HUES6 (cell line): ENCODE results near the gene EPHA1.
"Not testable (repeated sequence)": the region's sequence is repeated elsewhere in the genome, so short reads cannot be mapped to it uniquely, and the experiment has no call there.

ENCODE experiments used
- H3K27ac ChIP-seq: 2 replicates; pipeline ENCODE4 v1.7.0; 2013; ENCODE audit warnings: low read depth, mild to moderate bottlenecking, low read length, inconsistent platforms
- H3K27me3 ChIP-seq: 2 replicates; pipeline ENCODE4 v1.6.1; 2013; ENCODE audit warnings: low read length; ENCODE audit not compliant: control insufficient read depth, insufficient read depth
- H3K36me3 ChIP-seq: 2 replicates; pipeline ENCODE4 v1.6.1; 2013; ENCODE audit warnings: low read length; ENCODE audit not compliant: control insufficient read depth, insufficient read depth
- H3K4me1 ChIP-seq: 2 replicates; pipeline ENCODE4 v1.6.1; 2013; ENCODE audit warnings: low read length; ENCODE audit not compliant: control insufficient read depth, insufficient read depth
- H3K4me3 ChIP-seq: 2 replicates; pipeline ENCODE4 v1.5.1; 2013; ENCODE audit warnings: low read depth, low read length
- H3K9ac ChIP-seq: one replicate; pipeline ENCODE4 v1.6.1; 2013; ENCODE audit warnings: mild to moderate bottlenecking, low read length
- H3K9me3 ChIP-seq: 2 replicates; pipeline ENCODE4 v1.6.1; 2013; ENCODE audit warnings: low read depth, low read length; ENCODE audit not compliant: control insufficient read depth, insufficient read depth

Gene EPHA1

GRCh38 chr7:143431109-143431508, 22.5 kb upstream of the EPHA1 start:
- H3K9me3 ChIP-seq: no peaks in the 10 kb centered on the region
- H3K36me3 ChIP-seq: no peaks in the 10 kb centered on the region
- H3K4me3 ChIP-seq: no peak overlapping the region
- H3K27ac ChIP-seq: no peak overlapping the region
- H3K9ac ChIP-seq: no peak overlapping the region
- no peaks in the 10 kb centered on the region for H3K27me3 ChIP-seq
- peaks cover 2% of the 10 kb centered on the region for H3K4me1 ChIP-seq

DNA sequence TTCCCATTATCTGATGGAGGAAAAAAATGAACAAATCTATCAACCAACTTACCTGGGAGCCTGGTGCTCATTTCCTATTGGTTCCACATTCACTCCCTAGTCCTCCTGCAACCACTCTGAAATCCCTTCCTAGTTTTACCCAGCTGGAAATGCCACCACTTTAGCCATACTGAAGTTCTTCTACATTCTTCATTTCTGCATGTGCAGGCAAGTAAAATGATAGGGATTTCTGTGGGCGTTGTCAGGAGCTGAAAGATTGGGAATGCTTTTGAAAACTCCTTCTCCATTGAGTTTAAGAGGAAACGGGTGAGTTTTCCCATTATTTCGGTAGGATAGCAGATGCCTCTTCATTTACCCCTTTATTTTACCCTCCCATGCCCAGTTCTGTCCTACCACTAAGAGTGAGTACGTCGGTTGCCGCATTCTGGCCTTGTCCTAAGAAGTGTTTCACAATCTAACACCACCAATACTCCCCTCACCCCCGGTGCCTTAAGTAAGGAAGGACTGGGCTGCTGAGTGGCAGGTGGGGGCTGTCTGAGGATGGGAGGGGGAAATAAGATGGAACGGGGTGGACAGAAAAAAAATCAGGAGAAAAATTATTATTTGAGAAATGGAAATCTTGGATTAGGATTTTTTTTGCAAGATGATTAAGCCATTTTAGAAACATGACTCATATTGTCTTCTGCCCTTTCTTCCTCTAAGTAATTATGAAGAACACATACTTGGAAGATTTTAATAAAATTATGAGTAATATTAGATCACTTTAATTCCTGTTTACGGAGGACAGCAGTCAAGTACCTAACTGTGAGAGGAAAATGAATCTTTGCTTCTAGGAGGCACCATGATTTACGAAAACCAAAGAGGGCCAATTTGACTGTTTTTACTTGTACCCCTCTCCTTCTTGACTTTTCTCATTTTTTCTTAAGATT, 21.4 kb upstream of the EPHA1 start:
- no peaks in the 10 kb centered on the region for H3K4me1 ChIP-seq
- no peaks in the 10 kb centered on the region for H3K36me3 ChIP-seq
- H3K27ac ChIP-seq: no peak overlapping the region
- H3K9ac ChIP-seq: no peak overlapping the region
- no peak overlapping the region for H3K4me3 ChIP-seq
- H3K27me3 ChIP-seq: no peaks in the 10 kb centered on the region
- no peaks in the 10 kb centered on the region for H3K9me3 ChIP-seq

DNA sequence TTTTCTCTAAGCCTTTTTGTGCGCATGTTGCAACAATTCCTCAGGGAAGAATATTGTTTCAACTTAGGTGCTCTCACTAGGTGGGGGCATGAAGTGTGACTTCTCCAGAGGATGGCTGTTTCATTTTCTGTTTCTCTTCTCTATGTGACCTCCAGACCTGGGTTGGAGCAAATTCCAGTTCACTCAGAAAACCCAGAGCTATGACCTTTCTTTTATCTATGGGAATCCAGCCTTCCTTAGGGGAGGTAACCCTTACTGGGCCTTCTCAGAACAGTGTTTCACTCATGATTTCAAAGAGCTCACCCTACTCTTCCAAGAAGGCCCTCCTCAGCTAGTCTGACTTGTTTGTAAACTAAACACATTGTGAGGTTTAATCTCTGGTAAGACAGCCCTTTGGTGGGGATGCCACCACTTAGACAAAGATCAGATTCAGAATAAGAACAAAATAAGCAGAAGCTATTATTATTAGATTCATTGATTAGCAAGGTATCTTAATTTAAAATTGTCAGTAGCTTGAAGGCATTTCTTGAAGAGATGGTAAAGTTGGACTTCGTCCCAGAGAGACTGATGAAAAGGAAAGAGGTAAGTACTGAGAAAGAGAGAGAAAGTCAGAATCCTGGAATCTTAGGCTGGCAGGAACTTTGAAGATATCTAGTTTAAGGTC, 18.0 kb upstream of the EPHA1 start:
- no peaks in the 10 kb centered on the region for H3K36me3 ChIP-seq
- no peak overlapping the region for H3K27ac ChIP-seq
- no peak overlapping the region for H3K4me3 ChIP-seq
- H3K4me1 ChIP-seq: no peaks in the 10 kb centered on the region
- H3K27me3 ChIP-seq: no peaks in the 10 kb centered on the region
- H3K9ac ChIP-seq: no peak overlapping the region
- peaks cover 5% of the 10 kb centered on the region for H3K9me3 ChIP-seq

- H3K4me3 ChIP-seq, H3K27me3 ChIP-seq, H3K36me3 ChIP-seq, H3K9ac ChIP-seq, H3K27ac ChIP-seq, H3K4me1 ChIP-seq: not testable (repeated sequence)
- H3K9me3 ChIP-seq: peaks cover 14% of the 10 kb centered on the region
Measured at GRCh38 chr7:143424476-143424875, 15.8 kb upstream of the EPHA1 start.

DNA sequence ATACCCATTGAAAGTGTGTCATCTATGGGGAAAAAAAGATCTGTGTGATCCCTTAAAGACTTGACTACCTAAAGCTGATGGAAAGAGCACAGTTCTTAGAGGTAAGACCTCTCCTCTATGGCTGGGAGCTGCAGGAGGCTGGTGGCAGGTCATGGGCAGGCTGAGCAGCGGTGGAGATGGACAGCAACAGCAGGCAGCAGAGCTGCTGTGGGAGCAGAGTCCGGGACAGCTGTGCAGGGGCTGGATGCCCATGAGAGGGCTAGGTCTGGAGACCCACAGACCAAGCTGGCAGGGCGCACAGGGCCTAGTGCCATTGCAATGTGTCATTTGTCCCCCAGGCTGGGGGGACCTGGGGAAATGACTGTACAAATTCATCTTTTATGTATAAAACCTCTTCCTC, 13.4 kb upstream of the EPHA1 start:
- no peak overlapping the region for H3K27ac ChIP-seq
- H3K36me3 ChIP-seq: no peaks in the 10 kb centered on the region
- peaks cover 16% of the 10 kb centered on the region for H3K9me3 ChIP-seq
- peaks cover 14% of the 10 kb centered on the region; the same call in 1 of the 2 replicates for H3K4me1 ChIP-seq
- no peak overlapping the region for H3K9ac ChIP-seq
- no peak overlapping the region for H3K4me3 ChIP-seq
- no peaks in the 10 kb centered on the region for H3K27me3 ChIP-seq

DNA sequence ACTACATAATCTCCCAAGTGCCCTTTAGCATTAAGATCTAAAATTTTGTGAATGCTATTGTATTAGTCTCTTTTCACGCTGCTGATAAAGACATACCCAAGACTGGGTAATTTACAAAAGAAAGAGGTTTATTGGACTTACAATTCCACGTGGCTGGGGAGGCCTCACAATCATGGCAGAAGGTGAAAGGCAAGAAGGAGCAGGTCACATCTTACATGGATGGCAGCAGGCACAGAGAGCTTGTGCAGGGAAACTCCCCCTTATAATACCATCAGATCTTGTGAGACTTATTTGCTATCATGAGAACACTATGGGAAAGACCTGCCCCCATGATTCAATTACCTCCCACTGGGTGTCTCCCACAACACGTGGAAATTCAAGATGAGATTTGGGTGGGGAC, 12.0 kb upstream of the EPHA1 start:
- H3K9me3 ChIP-seq: peaks cover 16% of the 10 kb centered on the region

DNA sequence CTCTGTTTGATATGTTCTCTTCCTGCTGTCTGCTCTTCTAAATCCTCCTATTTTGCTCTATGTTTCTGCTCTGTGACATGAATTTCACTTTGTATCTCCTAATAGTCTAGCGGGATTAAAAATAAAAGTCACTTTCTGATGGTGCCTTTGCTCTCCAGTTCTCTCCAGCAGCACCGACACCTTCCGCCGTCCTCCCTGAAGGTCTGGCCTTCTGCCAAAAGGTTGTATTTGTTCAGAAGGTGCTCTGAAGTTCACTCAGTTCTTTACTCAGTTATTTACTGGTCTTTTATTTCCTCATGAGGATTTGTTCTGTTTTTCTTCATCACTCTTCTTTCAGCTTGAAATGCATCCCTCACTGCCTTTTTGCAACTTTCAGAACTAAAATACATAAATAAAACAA, 11.2 kb upstream of the EPHA1 start:
- no peak overlapping the region for H3K9ac ChIP-seq
- H3K4me1 ChIP-seq: peaks cover 23% of the 10 kb centered on the region
- no peaks in the 10 kb centered on the region for H3K36me3 ChIP-seq
- H3K4me3 ChIP-seq: no peak overlapping the region
- peaks cover 16% of the 10 kb centered on the region for H3K9me3 ChIP-seq
- H3K27me3 ChIP-seq: no peaks in the 10 kb centered on the region
- H3K27ac ChIP-seq: no peak overlapping the region

More for the DNA sequence above, 12.0 kb upstream of the EPHA1 start:
- H3K36me3 ChIP-seq, H3K27me3 ChIP-seq, H3K9ac ChIP-seq, H3K27ac ChIP-seq, H3K4me3 ChIP-seq: not testable (repeated sequence)
- peaks cover 18% of the 10 kb centered on the region for H3K4me1 ChIP-seq

- no peak overlapping the region for H3K9ac ChIP-seq
Measured at GRCh38 chr7:143418681-143419458, 10.2 kb upstream of the EPHA1 start.

GRCh38 chr7:143417734-143418383, 9.2 kb upstream of the EPHA1 start:
- Histone ChIP-seq H3K9ac (no peak overlapping the region), H3K27ac (no peak overlapping the region)

More at GRCh38 chr7:143418681-143419458, 10.2 kb upstream of the EPHA1 start:
- Histone ChIP-seq H3K27ac (no peak overlapping the region), H3K27me3 (no peaks in the 10 kb centered on the region), H3K9me3 (peaks cover 16% of the 10 kb centered on the region), H3K36me3 (no peaks in the 10 kb centered on the region), H3K4me3 (no peak overlapping the region), H3K4me1 (peaks cover 23% of the 10 kb centered on the region)

DNA sequence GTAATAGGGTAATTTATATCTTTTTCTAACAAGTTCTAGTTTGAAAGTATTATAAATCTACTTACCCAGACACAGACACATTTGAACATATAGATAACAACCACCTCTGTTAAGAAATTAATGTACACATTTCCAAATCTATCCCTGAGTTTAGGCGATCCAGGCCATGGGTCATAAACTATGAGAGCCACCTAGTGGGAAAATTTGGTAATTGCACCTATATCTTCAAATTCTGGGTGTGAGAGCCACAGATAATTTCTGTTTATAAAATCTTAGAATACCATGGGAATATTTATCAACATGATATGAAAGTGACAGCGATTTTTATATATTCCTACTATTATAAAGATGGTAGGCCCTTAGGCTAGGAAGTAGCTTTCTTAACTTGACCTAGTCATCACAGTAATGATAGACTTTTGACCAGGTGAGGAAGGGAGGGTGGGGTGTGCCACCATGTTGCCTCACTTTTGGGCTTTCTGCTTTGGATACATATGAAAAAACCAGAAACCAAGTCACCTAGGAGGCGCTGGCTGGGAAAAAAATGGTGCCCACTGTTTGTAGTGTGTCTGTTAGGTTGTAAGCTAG, 8.0 kb upstream of the EPHA1 start:
- no peaks in the 10 kb centered on the region for H3K27me3 ChIP-seq
- H3K27ac ChIP-seq: no peak overlapping the region
- no peak overlapping the region for H3K4me3 ChIP-seq
- H3K9me3 ChIP-seq: peaks cover 11% of the 10 kb centered on the region
- no peak overlapping the region for H3K9ac ChIP-seq
- H3K36me3 ChIP-seq: no peaks in the 10 kb centered on the region
- H3K4me1 ChIP-seq: peaks cover 42% of the 10 kb centered on the region

More at GRCh38 chr7:143417734-143418383, 9.2 kb upstream of the EPHA1 start:
- Histone ChIP-seq H3K36me3 (no peaks in the 10 kb centered on the region), H3K27me3 (no peaks in the 10 kb centered on the region), H3K4me3 (no peak overlapping the region), H3K9me3 (peaks cover 15% of the 10 kb centered on the region), H3K4me1 (peaks cover 31% of the 10 kb centered on the region)
